Stimulated activated naive CD8-positive, alpha-beta T cell treated with anti-CD3 and anti-CD28 coated beads, Interleukin-15, Interleukin-2, amounts not matched to agents 100 U/mL and 50 U/mL, for 24 hours (primary cell): ENCODE results near the gene CLUH.
A peak's percentile ranks its signal among the peaks of the same experiment; 100 is the strongest.

ENCODE experiments used
- ATAC-seq: fragments of 150-1000 bp; cut with Tn5 transposase; one replicate; pipeline ENCODE4 v1.10.0; 2021
- DNase-seq: peaks from one replicate; pipeline ENCODE4 v3.0.0; 2021

Gene CLUH

DNA sequence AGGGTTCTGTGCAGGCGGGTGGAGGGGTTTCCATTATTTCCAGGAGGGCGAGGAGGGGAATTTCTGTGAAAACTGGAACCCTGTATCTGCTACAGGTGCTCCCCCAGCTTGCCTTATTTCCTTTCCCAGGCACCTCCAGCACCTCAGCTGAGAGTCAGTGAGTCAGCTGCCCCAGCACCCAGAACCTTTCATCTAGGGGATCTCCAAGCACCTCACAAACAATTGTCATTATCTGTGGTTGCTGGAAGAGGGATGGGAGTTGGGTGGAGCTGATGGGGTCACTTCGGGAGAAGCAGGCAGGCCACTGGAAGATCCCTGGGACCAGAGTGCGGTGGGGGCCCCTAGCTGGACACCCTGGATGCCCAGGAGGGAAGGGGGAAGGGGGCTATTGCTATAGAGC is 10.0 kb upstream of the CLUH start:
- ATAC-seq (peak; percentile 56), DNase-seq (peak; percentile 21)

DNA sequence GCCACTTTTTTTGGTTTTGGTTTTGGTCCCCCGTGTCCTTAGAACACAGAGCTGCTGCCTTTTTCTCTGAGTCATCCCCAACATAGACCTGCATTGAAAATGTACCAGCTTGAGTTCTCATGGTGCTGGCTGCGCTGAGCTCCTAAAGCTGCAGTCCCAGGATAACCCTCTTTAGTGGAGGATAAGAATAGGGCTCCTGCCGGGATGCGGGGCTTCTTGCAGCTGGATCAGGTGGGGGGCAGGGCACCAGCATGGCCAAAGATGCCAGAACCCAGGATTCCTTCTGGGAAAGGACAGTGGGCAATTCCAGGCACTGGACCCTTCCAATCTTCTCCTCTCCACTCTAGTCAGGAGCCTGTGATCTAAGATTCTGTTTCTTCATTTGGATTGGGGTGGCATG is 8.3 kb upstream of the CLUH start:
- ATAC-seq (no peak), DNase-seq (no peak)

DNA sequence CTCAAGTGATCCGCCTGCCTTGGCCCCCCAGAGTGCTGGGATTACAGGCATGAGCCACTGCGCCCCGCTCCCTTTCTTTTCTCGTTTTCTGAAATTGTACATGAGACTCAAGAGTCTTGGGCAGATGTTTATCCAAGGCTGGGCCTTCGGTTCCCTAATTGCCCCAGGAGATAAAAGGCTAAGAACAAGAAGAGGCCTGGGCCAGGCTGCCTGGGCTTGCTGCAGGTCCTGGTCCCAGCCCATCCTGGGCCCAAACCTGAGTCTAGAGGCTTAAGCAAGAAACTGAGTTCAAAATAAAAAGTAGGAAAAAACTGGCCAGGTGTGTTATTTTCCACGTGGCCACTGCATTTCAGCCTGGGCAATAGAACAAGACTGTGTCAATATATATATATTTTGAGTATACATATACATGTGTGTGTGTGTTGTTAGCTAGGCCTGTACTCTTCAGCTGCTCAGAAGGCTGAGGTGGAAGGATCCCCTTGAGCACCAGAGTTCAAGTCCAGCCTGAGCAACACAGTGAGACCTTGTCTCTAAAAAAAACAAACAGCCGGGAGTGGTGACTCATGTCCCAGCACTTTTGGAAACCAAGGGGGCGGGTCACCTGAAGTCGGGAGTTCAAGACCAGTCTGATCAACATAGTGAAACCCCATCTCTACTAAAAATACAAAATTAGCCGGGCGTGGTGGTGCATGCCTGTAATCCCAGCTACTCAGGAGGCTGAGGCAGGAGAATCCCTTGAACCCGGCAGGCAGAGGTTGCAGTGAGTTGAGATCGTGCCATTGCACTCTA is 6.8 kb upstream of the CLUH start:
- DNase-seq (no peak), ATAC-seq (no peak)

DNA sequence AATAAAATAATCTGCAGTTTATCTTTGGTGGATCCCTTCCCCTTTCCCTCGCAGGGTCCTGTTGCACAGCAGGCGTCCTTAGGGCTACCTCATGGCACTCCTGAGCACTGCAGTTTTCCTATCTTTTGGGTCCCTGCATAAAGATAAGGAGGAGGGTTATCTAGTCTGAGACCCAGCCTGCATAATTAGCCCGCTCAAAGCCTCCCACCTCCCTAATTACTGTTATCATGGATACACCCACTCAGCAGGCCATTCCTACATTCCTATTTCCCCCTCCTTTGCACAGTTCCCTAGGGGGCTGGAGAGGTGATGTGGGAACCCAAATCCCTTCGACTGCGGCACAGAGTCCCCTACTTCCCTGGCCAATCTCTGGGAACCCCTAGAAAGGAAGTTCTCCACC is 5.1 kb upstream of the CLUH start:
- ATAC-seq (no peak), DNase-seq (no peak)

DNA sequence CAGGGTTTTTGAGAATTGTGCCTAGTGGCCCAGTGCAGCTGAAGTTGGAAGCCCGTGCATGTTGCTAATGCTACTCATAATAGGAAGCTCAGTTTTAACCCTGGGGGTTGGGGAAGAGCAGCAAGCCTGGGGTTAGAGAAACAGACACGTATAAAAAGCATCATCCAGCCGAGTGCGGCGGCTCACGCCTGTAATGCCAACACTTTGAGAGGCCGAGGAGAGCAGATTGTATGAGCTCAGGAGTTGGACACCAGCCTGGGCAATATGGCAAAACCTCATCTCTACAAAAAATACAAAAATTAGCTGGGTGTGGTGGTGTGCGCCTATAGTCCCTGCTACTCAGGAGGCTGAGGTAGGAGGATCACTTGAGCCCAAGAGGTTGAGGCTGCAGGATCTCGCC is 2.3 kb upstream of the CLUH start:
- no peak for ATAC-seq
- DNase-seq: no peak

DNA sequence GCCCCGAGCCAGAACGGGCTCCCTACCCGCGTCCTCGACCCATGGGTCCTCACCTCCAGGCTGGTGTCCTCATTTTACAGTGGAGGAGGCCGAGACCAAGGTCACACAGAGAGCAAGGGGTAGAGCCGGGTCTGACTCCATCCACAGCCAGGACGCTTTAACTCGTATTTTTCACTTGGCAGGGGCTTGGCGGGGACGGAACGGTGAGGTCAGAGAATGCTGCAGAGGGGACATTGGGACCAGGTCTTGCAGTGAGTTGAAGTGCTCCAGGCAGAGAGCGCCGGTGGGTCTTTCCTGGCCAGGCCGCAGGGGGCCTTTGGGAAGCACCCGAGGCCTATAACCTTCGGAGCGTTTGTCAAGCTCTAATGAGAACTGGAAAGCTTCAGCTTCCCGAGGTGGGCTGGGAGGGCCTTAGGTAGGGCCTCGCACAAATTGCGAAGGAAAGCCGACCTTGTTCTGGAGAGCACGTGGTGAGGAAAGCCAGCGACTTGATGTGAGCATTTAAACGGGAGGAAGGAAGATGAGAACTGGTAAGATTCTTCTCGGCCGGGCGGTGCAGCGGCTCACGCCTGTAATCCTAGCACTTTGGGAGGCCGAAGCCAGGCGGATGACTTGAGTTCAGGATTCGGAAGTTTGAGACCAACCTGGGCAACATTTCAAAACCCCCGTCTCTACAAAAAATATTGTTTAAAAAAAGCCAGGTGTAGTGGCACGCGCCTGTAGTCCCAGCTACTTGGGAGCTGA is 908 bp upstream of the CLUH start:
- ATAC-seq (no peak), DNase-seq (no peak)

DNA sequence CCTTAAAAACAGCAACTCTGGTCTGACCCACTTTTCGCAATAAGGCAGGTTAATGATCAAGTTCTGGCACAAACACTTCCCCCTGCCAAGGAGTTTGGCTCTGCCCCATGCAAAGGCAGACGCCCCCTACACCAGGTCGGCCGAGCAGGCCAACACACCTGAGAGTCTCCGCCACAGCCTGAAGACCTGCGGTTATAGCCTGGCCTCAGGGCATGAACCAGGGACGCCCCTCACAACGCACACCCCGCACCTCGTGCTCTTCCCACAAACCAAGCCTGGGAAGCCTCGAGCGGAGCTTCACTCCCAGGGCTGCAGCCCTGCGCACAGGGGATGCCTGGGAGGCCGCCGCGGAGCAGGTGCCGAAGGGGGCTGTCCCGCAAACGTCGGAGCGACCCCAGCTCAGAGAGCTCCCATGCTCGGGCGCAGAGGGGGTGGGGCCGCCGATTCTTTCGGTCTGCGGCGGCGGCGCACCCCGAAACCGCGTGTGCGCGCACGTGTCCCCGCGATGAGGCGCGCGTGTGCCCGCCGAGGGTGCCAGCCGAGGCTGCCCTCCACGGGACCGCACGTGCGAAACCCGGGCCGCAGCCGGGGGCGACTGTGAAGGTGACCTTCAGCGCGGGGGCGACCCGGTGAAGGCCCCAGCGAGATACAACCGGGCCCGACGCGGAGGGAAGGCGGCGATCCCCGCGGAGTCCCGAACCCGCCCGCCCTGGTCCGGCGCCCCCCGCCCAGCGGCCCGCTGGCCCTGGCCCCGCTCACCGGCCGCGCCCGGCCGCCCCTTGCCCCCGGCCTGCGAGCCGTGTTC is 559 bp downstream of the CLUH start:
- DNase-seq (peak; percentile 55), ATAC-seq (peak; percentile 2)

DNA sequence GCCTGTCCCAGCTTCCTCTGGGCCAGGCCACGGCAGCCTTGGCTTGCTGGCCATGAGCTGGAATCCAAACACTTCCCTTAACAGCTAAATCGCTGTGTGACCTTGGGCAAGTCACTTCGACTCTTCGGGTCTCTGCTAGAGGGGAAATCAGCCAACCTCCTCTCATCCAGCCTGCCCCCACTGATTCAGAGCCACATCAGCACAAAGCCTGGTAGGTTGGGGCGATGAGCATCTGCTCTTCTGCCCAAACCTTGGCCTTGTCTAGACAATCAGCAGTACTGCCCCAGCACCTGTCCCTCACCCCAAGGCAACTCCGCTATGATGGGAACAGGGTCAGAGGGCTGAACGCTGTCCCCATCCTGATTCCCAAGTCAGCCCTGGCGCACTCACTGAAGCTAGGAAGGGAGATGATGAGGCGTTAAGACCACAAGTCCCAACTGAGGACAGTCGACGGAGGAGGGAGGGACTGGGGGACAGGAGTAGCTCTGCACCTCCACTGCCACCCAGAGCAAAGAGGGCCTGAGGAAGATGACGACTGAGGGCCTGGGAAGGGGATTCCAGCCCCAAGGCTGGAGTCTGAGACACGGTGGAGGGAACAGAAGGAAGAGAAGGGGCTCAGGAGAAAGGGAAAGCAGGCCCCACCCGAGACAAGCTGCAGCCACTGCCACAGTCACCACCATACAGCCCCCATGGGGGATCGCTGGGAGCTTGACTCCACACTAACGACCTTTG is 1.3 kb downstream of the CLUH start:
- no peak for ATAC-seq

DNA sequence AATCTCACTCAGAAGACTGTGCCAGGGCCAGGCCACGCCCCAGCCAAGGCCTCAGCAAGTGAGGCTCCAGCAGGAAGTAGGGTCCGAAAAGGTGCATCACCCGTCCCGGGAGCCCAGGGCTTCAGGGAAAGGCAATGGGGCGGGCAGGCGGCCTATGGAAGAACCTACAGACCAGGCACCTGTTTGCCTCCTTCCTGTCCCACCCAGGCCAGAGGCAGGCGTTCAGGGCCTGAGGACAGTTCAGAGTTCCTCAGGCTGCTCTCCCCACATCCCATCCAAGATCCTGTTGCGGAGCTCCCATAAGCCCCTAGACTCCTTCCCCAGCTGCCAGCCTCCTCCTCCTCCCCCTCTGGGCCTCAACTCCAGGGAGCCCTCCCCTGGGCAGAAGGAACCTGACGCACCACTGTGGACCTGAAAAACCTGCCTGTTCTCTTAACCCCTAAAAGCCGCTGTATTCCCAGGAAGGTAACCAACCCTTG is 2.3 kb downstream of the CLUH start:
- no peak for ATAC-seq

More for the DNA sequence above, 1.3 kb downstream of the CLUH start:
- no peak for DNase-seq

DNA sequence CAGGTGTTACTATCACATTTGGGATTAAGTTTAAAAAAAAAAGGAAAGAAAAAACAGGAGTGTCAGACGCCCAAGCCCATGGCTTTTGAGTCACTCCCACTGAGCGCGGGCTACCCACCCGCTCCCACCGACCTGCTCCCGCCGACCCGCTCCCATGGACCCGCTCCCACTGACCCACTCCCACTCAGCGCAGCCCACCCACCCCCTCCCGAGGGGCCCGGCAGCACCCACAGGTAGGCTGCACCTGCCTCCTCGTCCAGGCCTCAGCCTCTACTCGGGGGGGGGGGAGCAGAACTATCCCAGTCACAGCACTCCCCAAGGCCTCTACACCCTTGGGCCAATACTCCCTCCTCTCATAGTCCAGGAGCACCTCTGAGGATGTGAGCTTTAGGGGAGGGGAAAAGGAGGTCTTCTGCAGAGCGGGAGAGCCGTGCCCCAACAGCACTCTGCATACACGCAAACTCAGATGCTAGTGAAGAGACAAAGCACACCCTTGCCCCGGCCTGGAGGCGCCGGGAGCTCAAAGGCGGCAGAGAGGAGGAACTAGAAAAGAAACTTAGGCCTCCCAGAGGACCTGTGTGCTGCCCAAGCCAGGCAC is 2.9 kb downstream of the CLUH start:
- no peak for DNase-seq
- no peak for ATAC-seq

More for the DNA sequence above, 2.3 kb downstream of the CLUH start:
- DNase-seq: no peak

DNA sequence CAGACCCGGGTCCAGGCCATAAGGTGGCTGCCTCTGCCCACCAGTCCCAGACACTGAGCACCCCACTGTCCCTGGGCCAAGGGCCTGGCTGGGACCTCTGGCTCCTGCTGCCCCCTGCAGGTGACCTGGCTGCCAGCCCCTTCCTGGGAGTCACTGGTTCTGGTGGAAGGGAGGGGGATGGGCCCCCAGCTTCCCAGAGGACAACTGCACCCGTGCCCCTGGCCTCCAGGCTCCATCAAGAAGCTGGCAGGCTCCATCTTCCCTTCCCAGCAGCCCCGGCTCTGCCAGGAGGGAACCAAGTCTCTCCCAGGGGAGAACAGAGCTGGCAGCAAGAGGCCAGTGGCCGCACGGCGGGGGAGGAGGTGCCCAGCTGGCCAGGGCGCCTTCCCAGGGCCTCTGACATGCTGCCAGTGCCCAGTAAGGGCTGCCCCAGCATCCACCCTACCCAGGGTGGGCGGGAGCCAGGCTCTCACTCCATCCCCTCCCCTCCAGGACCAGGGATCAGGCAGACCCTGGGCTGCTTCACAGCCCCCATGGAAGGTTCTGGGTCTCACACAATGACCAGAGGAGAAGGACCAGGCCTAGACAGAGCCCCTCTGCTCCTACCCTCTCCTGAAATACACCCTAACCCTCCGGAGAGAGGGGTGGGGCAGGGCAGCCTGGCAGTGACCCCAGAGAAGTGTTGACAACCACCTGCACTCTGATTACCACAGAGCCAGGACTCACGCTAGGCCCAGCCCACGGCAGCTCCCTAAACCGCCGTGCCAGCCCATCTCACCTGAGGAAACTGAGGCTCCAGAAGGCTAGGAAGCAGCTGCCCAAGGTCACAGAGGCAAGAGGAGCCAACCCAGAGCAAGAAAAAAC is 3.6 kb downstream of the CLUH start:
- no peak for ATAC-seq

DNA sequence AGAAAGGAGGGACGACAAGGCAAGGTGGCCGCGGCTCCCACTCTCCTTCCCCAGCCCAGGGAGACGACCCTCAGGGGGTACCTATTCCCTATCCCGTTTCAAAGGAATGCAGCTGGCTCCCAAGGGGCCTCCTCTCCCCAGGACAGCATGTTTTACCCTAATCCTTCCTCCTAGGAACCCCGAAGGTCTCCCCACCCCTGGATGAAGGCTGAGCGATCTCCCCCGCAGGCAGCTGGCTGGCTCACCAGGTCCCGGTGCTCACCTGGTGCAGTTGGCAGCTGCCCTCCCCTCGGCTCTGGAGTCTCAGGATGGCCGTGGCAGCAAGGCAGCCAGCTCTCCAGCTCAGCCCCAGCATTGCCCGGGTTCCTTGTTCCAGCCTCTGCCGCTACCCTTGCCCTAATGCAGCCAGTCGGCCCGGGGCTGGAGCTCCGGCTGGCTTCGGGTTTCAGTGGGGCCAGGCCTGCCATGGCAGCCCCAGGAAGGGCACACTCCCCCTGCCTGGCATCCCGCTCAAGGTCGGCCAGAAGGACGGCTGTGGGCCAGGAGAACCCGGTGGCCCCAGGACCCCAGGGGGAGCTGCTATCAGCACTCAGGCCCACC is 4.6 kb downstream of the CLUH start:
- ATAC-seq (no peak), DNase-seq (no peak)

More for the DNA sequence above, 3.6 kb downstream of the CLUH start:
- peak; percentile 36 for DNase-seq

DNA sequence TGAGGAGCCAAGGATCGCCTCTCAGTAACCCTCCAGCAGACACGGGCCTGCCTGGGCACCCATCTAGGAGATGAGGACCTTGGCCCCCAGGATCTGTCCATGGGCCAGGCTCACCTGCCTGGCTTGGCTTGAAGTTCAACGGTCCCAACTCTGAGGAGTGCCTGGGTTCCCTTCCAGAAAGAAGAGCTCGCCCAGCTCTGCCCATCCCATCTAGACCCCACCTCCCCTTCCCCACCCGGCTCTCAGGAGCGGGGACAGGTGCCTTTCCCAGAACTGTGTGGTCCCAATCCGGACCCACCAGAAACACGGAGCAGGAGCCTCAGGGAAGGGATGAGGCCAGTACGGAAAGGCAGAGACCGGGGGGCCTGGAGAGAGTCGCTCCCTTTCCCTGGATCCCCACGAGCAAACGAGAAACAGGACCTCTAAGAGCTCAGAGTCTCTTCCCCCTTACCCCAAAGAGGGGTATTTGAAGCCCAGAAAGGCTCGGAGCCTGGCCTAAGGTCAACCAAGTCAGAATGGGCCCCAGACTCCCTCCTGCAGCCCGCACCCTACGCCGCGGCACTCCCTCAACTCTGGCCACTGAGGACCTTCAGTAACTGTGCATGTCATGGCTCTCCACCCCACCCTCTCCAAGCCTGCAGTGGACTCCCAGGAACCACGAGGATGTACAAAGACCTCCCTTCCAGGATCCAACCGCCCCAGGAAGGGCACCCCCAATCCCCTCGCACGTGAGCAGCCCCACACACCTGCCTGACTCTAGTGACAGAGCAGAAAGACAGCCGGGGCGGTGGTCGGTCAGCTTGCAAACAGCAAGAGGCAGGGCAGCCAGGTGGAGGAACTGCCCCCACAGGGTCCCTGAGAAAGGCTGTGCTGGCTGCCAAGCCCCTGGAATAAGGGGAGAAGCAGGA is 5.4 kb downstream of the CLUH start:
- DNase-seq (no peak), ATAC-seq (no peak)

DNA sequence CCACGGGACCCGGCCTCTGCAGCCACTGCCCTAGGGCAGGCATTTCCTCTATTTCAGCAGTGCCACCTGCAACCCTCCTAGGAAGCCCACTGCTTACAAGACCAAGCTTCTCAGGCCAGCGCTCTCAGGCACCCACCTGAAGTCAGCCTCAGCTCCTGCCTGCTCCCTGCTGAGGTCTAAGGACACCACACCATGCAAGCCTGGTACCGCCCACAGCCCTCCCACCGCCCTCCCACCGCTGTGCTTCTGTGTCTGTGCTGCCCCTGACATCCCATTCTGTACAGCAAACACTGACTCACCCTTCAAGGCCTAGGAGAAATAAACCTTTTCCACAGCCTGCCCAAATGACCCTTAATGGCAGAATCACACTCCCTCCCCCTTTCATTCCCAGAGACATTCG is 6.3 kb downstream of the CLUH start:
- ATAC-seq (no peak), DNase-seq (no peak)

DNA sequence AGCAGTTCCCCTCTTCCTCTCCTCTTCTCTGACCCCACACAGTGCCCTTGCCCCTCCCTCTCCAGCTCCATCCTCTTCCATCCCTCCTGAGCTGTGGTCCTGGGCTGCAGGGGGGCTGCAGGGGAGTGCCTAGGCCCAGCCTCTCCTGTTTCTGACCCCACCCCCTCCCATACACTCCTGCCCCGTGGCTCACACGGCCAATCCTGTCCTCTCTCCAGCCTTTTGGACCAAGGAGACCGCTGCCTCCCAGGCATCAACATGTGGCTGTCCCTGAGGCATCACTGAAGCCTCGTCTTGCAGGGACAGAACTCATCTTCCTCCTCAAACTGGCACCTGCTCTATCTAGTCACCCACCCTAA is 6.7 kb downstream of the CLUH start:
- DNase-seq (no peak), ATAC-seq (no peak)

DNA sequence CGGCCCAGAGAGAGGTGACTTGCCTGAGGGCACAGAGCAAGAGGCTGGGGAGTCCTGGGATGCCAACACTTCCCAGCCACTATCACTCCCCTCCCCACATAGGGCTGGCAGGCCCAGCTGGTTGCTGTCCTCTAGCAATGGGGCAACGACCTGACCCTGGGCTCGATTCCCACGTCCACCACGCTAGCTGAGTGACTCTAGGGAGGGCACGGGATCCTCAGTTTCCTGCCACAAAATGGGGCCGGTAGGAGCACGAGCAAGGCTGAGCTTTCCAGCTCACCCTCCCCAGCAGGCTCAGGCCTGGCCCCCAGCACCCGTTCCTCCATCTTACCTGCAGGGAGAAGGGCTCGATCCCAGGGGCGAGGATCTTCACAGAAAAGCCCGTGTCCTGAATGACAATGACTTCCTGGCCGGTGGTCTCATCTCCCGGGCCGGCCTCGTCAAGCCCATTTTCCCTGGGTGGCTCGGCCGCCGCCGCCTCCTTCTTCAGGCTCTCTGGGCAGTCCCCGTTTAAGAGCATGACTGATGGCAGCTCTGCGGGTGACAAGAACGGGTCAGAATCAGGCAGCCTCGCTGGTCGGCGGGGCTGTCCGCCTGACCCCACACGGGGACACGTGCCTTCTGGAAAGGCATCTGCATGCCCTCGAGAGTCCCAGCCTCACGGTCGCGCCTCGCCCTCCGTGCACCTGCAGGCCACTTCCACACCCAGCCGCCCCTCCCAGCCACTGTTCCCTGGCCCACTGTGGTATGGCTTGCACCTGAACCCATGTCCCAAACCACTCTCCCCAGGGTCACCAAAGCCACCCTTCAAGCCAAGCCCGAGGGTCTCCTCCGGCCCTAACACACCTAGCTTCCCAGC is 7.3 kb downstream of the CLUH start:
- no peak for DNase-seq
- no peak for ATAC-seq

DNA sequence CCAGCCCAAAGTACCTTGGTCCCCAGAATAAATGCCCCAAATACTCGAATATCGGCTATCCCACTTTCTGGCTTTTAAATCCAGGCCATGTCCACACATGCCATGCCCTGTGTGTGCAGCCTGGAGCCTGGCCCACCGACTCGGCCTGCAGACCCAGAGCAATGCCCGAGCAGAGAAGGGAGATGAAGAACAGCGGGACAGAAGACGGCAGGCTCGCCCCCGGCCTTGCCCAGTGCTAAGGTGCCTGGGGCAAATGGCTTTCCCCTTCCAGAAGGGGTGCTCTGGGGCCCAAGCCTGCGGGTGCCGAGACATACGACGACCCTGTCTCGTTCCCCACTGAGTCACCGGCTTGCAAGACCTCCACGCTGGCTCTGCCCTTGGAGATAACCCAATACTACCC is 8.0 kb downstream of the CLUH start:
- DNase-seq: no peak
- ATAC-seq: no peak

DNA sequence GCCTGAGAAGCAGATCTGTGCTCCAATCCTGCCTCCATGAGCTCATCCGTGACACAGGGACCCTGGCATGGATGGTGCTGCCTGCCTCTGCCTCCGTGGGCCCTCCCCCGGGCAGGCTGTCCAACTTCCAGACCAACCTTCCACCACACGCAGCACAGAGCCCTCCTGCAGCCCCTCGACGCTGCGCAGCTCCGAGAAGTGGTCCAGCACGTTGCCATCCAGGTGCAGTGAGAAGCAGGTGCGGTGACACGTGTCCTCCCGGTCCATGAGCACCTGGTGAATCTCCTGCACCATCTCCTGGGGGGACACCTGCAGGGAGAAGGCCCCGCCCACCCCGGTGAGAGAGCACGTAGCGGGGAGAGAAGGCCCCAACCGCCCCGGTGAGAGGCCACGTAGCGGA is 8.4 kb downstream of the CLUH start:
- ATAC-seq (no peak), DNase-seq (no peak)
